ENCODE measurements around the gene LAMA1.
"Not testable (repeated sequence)": the region's sequence is repeated elsewhere in the genome, so short reads cannot be mapped to it uniquely, and the experiment has no call there.

Gene LAMA1

GRCh38 chr18:6947338-6948030, 170.1 kb downstream of the LAMA1 start:
- no peak for DNase-seq

GRCh38 chr18:6943143-6943542, 174.5 kb downstream of the LAMA1 start:
- DNase-seq = no peak

- no peak for DNase-seq
Measured at GRCh38 chr18:6942742-6943141, 174.9 kb downstream of the LAMA1 start.

GRCh38 chr18:6941996-6942395, 175.6 kb downstream of the LAMA1 start:
- DNase-seq = no peak

GRCh38 chr18:6940451-6940850, 177.1 kb downstream of the LAMA1 start:
- no peak for DNase-seq

- DNase-seq = no peak
Measured at GRCh38 chr18:6939972-6940371, 177.6 kb downstream of the LAMA1 start.

GRCh38 chr18:6938403-6938802, 179.2 kb downstream of the LAMA1 start:
- DNase-seq = not testable (repeated sequence)

GRCh38 chr18:6938003-6938402, 179.6 kb downstream of the LAMA1 start:
- no peak for DNase-seq

GRCh38 chr18:6934859-6935258, 182.7 kb downstream of the LAMA1 start:
- no peak for DNase-seq

- no peak for DNase-seq
Measured at GRCh38 chr18:6929370-6930102, 188.1 kb downstream of the LAMA1 start.

- no peak for DNase-seq
Measured at GRCh38 chr18:6928359-6928758, 189.2 kb downstream of the LAMA1 start.

- no peak for DNase-seq
Measured at GRCh38 chr18:6927153-6927552, 190.4 kb downstream of the LAMA1 start.

- no peak for DNase-seq
Measured at GRCh38 chr18:6923220-6923619, 194.4 kb downstream of the LAMA1 start.

- no peak for DNase-seq
Measured at GRCh38 chr18:6921571-6921970, 196.0 kb downstream of the LAMA1 start.

GRCh38 chr18:6920099-6920955, 197.3 kb downstream of the LAMA1 start:
- peak; percentile 5 for DNase-seq

- no peak for DNase-seq
Measured at GRCh38 chr18:6917072-6917471, 200.5 kb downstream of the LAMA1 start.

GRCh38 chr18:6901286-6901926, 216.2 kb downstream of the LAMA1 start:
- DNase-seq = no peak

- DNase-seq = no peak
Measured at GRCh38 chr18:6891788-6892187, 225.8 kb downstream of the LAMA1 start.

Measured in DMS 273 treated with DMSO at 0.1 percent for 48 hours (cell line).